ENCODE data around the gene PRR35.

PRR35 gene

DNA sequence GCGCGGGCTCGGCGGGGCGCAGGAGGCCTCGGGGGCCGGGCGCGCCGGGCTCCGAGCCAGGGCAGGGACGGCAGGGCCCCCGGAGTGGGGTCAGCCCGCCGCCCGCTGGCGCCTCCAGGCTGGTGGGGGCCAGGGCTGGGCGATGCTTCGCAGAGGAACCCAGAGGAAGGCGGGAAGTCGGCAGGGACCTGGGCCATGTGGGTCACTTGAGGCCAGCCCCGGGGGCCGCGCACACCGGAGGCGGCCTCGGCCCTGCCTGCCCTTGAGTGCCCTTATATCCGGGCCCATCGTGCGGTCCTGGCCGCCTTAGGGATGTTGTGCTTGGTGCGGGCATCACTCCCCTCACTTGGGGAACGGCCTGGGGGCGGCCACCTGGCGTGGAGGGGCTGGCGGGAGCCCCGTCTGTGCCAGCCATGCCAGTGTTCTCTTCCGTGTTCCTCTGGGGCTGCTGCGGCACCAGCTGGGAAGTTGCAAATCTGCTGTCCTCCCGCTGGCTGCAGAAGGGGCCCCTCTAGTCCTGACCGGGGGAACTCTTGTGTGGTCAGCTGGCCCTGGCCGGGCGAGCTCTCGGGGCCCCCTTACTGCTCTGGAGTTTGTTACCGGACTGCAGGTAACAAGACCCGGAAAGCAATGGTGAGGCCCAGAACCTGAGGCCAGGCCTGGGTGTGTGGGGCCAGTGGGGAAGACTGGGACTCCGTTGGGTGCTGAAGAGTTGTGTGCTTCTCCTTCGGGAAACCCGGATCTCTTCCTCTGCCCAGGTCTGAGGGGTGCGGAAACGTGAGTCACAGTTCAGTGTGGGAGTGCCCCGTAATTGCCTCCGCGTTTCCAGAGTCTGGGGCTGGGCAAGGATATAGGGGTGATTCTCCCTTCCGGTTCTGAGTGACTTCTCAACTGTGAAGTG, 31.8 kb upstream of the PRR35 start:
- peaks cover 38% of the 10 kb centered on the region for H3K4me1 ChIP-seq (ENCODE audit: control insufficient read depth, low read length)
- H3K27ac ChIP-seq (ENCODE audit: low read depth, low read length), result peak overlapping the region; percentile 41

DNA sequence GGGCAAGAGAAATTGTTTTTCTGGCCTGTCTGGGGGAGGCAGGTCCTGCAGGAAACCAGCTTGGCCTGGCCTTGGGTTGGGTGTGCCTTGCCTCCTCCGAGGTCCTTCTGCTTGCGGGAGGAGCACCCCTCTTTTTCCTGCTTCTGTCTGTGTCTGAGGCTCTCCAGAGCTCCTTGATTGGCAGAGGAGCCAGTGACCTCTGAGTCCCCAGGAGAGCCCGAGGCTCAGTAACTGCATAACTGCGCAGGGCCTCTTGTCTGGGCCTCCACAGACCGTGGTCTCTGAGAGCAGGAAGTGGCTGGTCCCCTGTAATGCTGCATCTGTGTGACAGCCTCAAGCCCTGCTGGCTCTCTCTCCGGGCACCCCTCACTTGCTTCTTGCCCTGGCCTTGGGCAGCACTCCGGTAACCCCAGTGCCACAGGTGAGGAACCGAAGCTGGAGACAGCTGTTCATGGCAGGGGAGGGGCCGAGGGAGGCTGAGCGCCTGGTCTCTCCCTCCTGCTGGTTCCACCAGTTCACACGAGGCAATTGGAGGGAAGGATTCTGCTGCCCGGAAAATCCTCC, 31.1 kb upstream of the PRR35 start:
- H3K4me3 ChIP-seq (ENCODE audit: low read length), result peak overlapping the region; percentile 83
- H3K36me3 ChIP-seq (ENCODE audit: control insufficient read depth, low read length), result peaks cover 35% of the 10 kb centered on the region
- H3K79me2 ChIP-seq (ENCODE audit: control insufficient read depth, low read length), result peaks cover 91% of the 10 kb centered on the region
- H3F3A ChIP-seq (ENCODE audit: control insufficient read depth, insufficient read depth), result peaks cover 5% of the 10 kb centered on the region
- H3K9me3 ChIP-seq (ENCODE audit: control insufficient read depth, insufficient read depth, low read length), result no peaks in the 10 kb centered on the region
- no peak for TF ChIP-seq EZH2phosphoT487 (IDR thresholded peaks at IDR 0.05; ENCODE audit: borderline replicate concordance, low read length)
- TF ChIP-seq, protein P1, sequence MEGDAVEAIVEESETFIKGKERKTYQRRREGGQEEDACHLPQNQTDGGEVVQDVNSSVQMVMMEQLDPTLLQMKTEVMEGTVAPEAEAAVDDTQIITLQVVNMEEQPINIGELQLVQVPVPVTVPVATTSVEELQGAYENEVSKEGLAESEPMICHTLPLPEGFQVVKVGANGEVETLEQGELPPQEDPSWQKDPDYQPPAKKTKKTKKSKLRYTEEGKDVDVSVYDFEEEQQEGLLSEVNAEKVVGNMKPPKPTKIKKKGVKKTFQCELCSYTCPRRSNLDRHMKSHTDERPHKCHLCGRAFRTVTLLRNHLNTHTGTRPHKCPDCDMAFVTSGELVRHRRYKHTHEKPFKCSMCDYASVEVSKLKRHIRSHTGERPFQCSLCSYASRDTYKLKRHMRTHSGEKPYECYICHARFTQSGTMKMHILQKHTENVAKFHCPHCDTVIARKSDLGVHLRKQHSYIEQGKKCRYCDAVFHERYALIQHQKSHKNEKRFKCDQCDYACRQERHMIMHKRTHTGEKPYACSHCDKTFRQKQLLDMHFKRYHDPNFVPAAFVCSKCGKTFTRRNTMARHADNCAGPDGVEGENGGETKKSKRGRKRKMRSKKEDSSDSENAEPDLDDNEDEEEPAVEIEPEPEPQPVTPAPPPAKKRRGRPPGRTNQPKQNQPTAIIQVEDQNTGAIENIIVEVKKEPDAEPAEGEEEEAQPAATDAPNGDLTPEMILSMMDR (IDR thresholded peaks at IDR 0.05; ENCODE audit: low read depth, low read length, poor library complexity, severe bottlenecking), result no peak
- H4K20me1 ChIP-seq (ENCODE audit: control insufficient read depth, insufficient read depth, low read depth, low read length), result peaks cover 14% of the 10 kb centered on the region
- H3K9me2 ChIP-seq (replicated peaks; ENCODE audit: control insufficient read depth, low read length), result no peaks in the 10 kb centered on the region
- peak overlapping the region; percentile 41 for H3K27ac ChIP-seq (ENCODE audit: low read depth, low read length)
- H3K4me2 ChIP-seq (ENCODE audit: low read length), result peak overlapping the region; percentile 68
- peaks cover 33% of the 10 kb centered on the region for H3K4me1 ChIP-seq (ENCODE audit: control insufficient read depth, low read length)
- H3K27me3 ChIP-seq (ENCODE audit: control insufficient read depth, low read length), result no peaks in the 10 kb centered on the region

More for the DNA sequence above, 31.8 kb upstream of the PRR35 start:
- Histone ChIP-seq H3K4me3 (ENCODE audit: low read length) (peak overlapping the region; percentile 83), H3K27me3 (ENCODE audit: control insufficient read depth, low read length) (no peaks in the 10 kb centered on the region), H3K79me2 (ENCODE audit: control insufficient read depth, low read length) (peaks cover 86% of the 10 kb centered on the region), H4K20me1 (ENCODE audit: control insufficient read depth, insufficient read depth, low read depth, low read length) (peaks cover 14% of the 10 kb centered on the region), H3K9me2 (replicated peaks; ENCODE audit: control insufficient read depth, low read length) (no peaks in the 10 kb centered on the region), H3K4me2 (ENCODE audit: low read length) (peak overlapping the region; percentile 68), H3F3A (ENCODE audit: control insufficient read depth, insufficient read depth) (peaks cover 5% of the 10 kb centered on the region), H3K36me3 (ENCODE audit: control insufficient read depth, low read length) (peaks cover 31% of the 10 kb centered on the region), H3K9me3 (ENCODE audit: control insufficient read depth, insufficient read depth, low read length) (no peaks in the 10 kb centered on the region)
- TF ChIP-seq, protein P1 (IDR thresholded peaks at IDR 0.05; ENCODE audit: low read depth, low read length, poor library complexity, severe bottlenecking), result no peak
- TF ChIP-seq EZH2phosphoT487 (IDR thresholded peaks at IDR 0.05; ENCODE audit: borderline replicate concordance, low read length), result no peak

- TF ChIP-seq, protein P1 (IDR thresholded peaks at IDR 0.05; ENCODE audit: low read depth, low read length, poor library complexity, severe bottlenecking), result no peak
- no peak for TF ChIP-seq EZH2phosphoT487 (IDR thresholded peaks at IDR 0.05; ENCODE audit: borderline replicate concordance, low read length)
- Histone ChIP-seq H4K20me1 (ENCODE audit: control insufficient read depth, insufficient read depth, low read depth, low read length) (peaks cover 14% of the 10 kb centered on the region), H3F3A (ENCODE audit: control insufficient read depth, insufficient read depth) (peaks cover 3% of the 10 kb centered on the region), H3K79me2 (ENCODE audit: control insufficient read depth, low read length) (peaks cover 91% of the 10 kb centered on the region), H3K4me3 (ENCODE audit: low read length) (no peak overlapping the region), H3K27ac (ENCODE audit: low read depth, low read length) (no peak overlapping the region), H3K27me3 (ENCODE audit: control insufficient read depth, low read length) (no peaks in the 10 kb centered on the region), H3K4me1 (ENCODE audit: control insufficient read depth, low read length) (peaks cover 25% of the 10 kb centered on the region), H3K9me3 (ENCODE audit: control insufficient read depth, insufficient read depth, low read length) (no peaks in the 10 kb centered on the region), H3K36me3 (ENCODE audit: control insufficient read depth, low read length) (peaks cover 35% of the 10 kb centered on the region), H3K9me2 (replicated peaks; ENCODE audit: control insufficient read depth, low read length) (no peaks in the 10 kb centered on the region), H3K4me2 (ENCODE audit: low read length) (peak overlapping the region; percentile 68; the same call in 1 of the 2 replicates)
These were observed 29.9 kb upstream of the PRR35 start for GRCh38 chr16:530111-530817.

Measured in DOHH2 (cell line).